Mucosa of descending colon (tissue), 3 donors: ENCODE results near the gene IDH3G. TPM values are rescaled to one million over a fixed set of nuclear protein-coding genes. Genes with fewer than 3 reads are reported as not detected.
"Not testable (repeated sequence)": the region's sequence is repeated elsewhere in the genome, so short reads cannot be mapped to it uniquely, and the experiment has no call there.

Experiments used
- ATAC-seq: fragments of 200-7000 bp; cut with Tn5 transposase; one replicate; pipeline ENCODE4 v1.9.1; 2020; ENCODE audit warnings: mild to moderate bottlenecking, moderate library complexity
- DNase-seq, 3 donors: peaks; one replicate each; pipeline ENCODE4 v3.0.0-alpha.2; 2020
- H3K36me3 ChIP-seq: fragments of 200-600 bp; one replicate; pipeline ENCODE4 v1.8.0; 2021; ENCODE audit warnings: low read depth, mild to moderate bottlenecking
- H3K4me1 ChIP-seq: fragments of 200-600 bp; one replicate; pipeline ENCODE4 v1.8.0; 2021; ENCODE audit warnings: low read depth, mild to moderate bottlenecking
- H3K4me3 ChIP-seq: fragments of 200-600 bp; one replicate; pipeline ENCODE4 v1.8.0; 2021; ENCODE audit warnings: mild to moderate bottlenecking
- H3K9me3 ChIP-seq: fragments of 200-600 bp; one replicate; pipeline ENCODE4 v1.8.0; 2021; ENCODE audit warnings: mild to moderate bottlenecking
- CTCF ChIP-seq: fragments of 200-600 bp; IDR thresholded peaks from one replicate; pipeline ENCODE4 v1.8.0; 2022; ENCODE audit warnings: antibody characterized with exemption, mild to moderate bottlenecking
- intact Hi-C, 2 donors: fragments of 100-400 bp; cut with DNase I in 1 of 2; cut with micrococcal nuclease in 1 of 2; formaldehyde crosslinking; loops; one replicate each; pipeline versions ENCODE4 v1.11.0 to v1.11.1; 2022; cut with DNase I, micrococcal nuclease
- total RNA-seq, 3 donors: library from RNA; stranded (reverse); fragmentation: NEBNext Ultra II Directional in 2 of 3; extraction: Animal tissue kit (Norgen Biotek cat#: 25700) in 2 of 3; gene quantifications; one replicate each; pipeline versions ENCODE4 v1.2.1 to v1.2.4, GENCODE V29; 2021 to 2023
- donor health status: DM: no; HTN: no; CAD: no; lungs with moderate emphysema.
- donor health status: DM: no; HTN: no; CAD: no.
- donor health status: DM: no; HTN: yes; CAD: no.

IDH3G gene
- total RNA-seq, 3 donors from 2014 or later = 57.8 to 89.9 (median 79.3) TPM

DNA sequence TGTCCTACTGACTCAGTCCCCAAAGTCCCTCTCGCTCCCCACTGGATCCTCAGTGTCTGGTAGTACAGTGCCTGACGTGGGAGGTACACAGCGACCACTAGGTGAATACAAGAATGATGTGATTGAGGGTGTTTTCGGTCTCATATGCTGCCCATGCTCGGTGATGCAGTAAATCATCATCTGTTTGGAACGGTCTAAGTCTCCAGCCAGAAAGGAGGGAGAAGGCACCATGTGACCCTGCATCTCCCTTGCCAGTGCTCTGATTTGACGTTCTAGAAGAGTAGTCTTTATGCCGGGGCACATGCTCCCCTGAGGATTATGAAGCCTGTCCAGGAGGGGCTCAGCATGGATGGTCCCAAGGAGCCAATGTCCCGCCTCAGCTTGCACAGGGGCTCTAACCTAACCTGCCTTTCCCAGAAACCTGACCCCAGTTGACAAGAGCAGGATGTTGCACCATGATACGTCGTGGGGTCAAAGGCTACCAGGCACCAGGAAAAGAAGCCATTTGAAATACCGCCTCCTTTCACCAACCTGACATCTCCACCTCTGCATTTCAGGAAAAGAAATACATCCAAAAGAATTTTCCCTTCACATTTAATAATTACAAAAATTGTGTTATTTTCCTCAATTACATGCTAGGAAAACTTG, 43.9 kb downstream of the IDH3G start:
- DNase-seq = no peak
- Histone ChIP-seq H3K36me3 (no peaks in the 10 kb centered on the region), H3K4me1 (no peaks in the 10 kb centered on the region), H3K4me3 (no peak overlapping the region), H3K9me3 (no peaks in the 10 kb centered on the region)
- no peak for ATAC-seq
- no peak for TF ChIP-seq CTCF
- intact Hi-C loops = no loop called here

DNA sequence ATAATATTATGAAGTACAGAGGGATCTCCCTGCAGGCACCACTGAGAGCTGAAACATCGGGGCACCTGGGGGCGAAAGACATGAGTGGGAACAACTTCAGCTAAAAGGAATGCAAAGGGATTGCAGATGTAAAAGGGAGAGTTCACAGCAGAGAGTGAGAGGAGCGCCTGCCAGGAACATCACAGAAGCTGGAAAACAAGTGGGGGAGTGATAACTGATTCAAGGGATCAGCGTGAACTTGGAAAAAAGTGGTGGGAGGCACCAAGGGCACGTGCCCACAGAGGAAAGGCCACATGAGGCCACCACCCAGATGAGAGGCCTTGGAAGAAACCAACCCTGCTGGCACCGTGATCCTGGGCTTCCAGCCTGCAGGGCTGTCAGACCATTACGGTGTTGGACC, 45.2 kb downstream of the IDH3G start:
- ATAC-seq = not testable (repeated sequence)

DNA sequence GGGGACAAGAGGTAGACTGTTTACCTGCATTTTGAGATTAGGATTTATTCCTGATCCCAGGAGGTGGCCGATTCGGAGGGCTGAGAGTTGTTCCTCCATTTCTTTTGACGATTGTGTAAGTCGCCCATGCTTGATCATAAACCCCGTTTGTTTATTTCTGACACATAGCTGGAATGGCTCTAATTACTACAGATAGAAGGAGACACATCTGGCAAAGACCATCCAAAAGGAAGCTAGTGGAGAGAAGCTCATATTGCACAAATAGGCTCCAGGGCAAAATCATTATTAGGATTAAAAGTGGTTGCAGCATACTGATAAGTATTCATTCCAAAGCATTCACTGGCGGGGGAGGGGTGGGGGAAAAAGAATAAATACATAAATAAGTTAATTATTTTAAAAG, 47.2 kb downstream of the IDH3G start:
- intact Hi-C loops, H3K4me3 ChIP-seq, H3K36me3 ChIP-seq, DNase-seq, H3K9me3 ChIP-seq, H3K4me1 ChIP-seq, ATAC-seq: not testable (repeated sequence)

More for the DNA sequence above, 45.2 kb downstream of the IDH3G start:
- intact Hi-C loops, DNase-seq, H3K36me3 ChIP-seq, H3K4me3 ChIP-seq, H3K4me1 ChIP-seq, H3K9me3 ChIP-seq: not testable (repeated sequence)

GRCh38 chrX:153746359-153746758, 47.8 kb downstream of the IDH3G start:
- no peak for ATAC-seq
- intact Hi-C loops = no loop called here

GRCh38 chrX:153745067-153745433, 49.1 kb downstream of the IDH3G start:
- H3K36me3 ChIP-seq, H3K4me3 ChIP-seq, ATAC-seq, H3K4me1 ChIP-seq, intact Hi-C loops, DNase-seq, H3K9me3 ChIP-seq: not testable (repeated sequence)

More at GRCh38 chrX:153746359-153746758, 47.8 kb downstream of the IDH3G start:
- Histone ChIP-seq H3K4me3 (no peak overlapping the region), H3K4me1 (no peaks in the 10 kb centered on the region), H3K9me3 (no peaks in the 10 kb centered on the region), H3K36me3 (no peaks in the 10 kb centered on the region)
- no peak for DNase-seq
- no peak for TF ChIP-seq CTCF

- ATAC-seq (no peak), DNase-seq (peak in 2 of 3 donors; percentile 33 to 54)
- intact Hi-C loops = no loop called here
- H3K4me1 ChIP-seq = no peaks in the 10 kb centered on the region
- no peak overlapping the region for H3K4me3 ChIP-seq
- no peaks in the 10 kb centered on the region for H3K36me3 ChIP-seq
- no peak for TF ChIP-seq CTCF
- no peaks in the 10 kb centered on the region for H3K9me3 ChIP-seq
Observed at GRCh38 chrX:153744210-153745066, 49.7 kb downstream of the IDH3G start.

GRCh38 chrX:153743468-153744209, 50.5 kb downstream of the IDH3G start:
- H3K4me3 ChIP-seq, intact Hi-C loops, H3K4me1 ChIP-seq, H3K9me3 ChIP-seq, H3K36me3 ChIP-seq: not testable (repeated sequence)
- DNase-seq (peak; percentile 89 to 92 (median 91)), ATAC-seq (peak; percentile 75)

- ATAC-seq, H3K4me1 ChIP-seq, H3K9me3 ChIP-seq, H3K36me3 ChIP-seq, H3K4me3 ChIP-seq, intact Hi-C loops: not testable (repeated sequence)
- peak in 1 of 3 donors; percentile 34 for DNase-seq
Observed at GRCh38 chrX:153742796-153743467, 51.2 kb downstream of the IDH3G start.

- H3K36me3 ChIP-seq, H3K4me3 ChIP-seq, DNase-seq, H3K9me3 ChIP-seq, ATAC-seq, intact Hi-C loops, H3K4me1 ChIP-seq: not testable (repeated sequence)
Observed at GRCh38 chrX:153742111-153742510, 52.1 kb downstream of the IDH3G start.
